Embryonic facial prominence (tissue), 1 donor: ENCODE data around the gene SPRYD3.

Experiments
- DNase-seq: peaks from one replicate; pipeline ENCODE4 v3.0.0-alpha.2; 2016; ENCODE audit errors: extremely low spot score

Gene SPRYD3

DNA sequence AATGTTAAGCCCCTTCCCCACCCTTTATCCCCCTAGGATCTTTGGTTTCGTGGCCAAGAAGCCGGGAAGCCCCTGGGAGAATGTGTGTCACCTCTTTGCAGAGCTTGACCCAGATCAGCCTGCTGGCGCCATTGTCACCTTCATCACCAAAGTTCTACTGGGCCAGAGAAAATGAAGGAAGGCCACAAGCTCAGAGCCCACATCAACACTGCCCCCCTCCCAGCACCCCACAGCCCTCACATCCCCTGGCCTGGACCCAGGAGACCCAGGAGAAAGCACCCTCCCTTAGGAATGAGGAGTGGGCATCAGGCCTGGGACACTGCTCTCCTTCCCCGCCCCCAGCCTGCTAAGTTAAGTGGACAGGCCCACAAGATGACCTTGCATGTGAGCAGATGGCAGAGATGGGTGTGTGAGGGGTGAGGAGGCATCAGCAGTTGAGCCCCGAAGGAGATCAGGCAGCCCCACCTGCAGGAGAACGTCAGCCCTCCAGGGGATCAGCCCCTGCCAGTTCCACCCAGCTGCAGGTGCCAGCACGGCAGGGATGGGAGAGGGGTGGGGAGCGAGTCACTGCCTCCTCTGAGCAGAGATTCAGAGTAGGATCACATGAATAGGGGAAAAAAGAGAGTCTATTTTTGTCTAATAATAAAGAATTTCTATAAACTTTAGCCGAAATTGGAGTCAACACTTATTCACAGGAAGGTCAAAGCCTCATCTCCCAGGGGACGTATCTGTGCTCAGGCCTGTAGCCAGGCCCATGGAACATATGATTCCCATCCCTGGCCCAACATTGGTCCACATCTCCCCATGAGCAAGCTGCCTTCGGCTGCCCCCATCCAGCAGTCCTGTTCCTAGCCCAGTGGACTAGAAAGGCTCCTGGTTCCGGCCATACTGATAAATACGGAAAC, 15.2 kb downstream of the SPRYD3 start:
- DNase-seq, result no peak

DNA sequence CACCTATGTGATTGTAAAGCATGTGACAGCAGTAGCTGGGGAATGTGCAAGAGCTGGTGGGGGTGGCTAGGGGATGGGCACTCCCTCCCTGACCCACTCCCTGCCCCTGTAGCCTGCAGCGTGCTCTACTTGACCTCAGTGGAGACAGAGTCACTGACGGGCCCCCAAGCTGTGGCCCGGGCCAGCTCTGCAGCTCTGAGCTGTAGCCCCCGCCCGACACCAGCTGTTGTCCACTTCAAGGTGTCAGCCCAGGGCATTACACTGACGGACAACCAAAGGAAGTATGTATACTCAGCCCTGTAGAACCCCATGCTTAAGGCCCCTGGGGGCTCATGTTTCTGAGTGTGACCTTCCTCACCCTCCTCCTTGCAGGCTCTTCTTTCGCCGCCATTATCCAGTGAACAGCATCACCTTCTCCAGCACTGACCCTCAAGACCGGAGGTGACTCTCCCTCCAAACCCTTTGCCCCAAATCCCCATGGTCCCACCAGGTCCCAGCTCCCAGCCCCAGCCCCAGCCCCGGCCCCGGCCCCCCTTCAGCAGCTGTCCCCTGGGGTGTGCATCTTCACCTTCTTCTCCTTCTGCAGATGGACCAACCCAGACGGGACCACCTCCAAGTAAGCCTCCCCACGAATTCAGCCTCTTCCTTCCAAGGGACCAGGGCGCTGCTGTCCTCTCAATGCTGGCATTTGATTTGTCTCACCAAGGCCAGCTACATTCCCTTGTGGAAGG, 16.0 kb downstream of the SPRYD3 start:
- DNase-seq, result no peak

DNA sequence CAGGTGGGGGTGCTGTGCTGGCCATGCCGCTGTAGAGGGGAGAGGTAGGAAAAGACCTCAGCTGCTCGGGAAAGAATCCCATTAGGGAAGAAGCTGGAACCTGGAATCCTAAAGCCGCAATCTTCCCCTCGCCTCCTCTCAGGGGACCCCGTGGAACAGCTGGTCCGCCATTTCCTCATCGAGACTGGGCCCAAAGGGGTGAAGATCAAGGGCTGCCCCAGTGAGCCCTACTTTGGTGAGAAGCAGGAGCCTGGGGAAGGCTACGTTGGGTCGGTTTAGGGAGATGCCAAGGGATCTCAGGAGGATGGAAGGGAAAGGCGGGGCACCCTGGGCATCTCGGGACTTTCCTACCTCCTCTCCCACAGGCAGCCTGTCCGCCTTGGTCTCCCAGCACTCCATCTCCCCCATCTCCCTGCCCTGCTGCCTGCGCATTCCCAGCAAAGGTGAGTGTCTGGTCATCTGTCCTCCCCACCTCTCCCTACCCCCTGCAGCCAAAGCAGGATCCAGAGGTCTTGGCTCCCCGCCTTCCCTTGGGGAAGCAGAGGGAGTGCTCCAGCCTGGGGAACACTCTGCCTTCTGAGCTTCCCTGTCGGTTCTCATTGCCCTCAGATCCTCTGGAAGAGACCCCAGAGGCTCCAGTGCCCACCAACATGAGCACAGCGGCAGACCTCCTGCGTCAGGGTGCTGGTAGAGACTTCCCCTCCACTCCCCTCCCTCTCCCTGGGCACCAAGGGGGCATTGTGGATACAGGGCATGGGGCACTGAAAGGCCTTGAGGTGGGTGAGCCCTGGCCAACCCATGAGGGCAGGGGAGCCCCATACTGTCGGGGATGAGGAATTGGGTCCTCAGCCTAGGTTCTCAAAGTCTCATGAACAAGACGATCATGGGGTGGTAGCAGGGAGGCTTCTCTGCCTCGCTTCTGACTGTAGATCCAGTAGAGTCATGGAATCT, 16.9 kb downstream of the SPRYD3 start:
- DNase-seq, result no peak

DNA sequence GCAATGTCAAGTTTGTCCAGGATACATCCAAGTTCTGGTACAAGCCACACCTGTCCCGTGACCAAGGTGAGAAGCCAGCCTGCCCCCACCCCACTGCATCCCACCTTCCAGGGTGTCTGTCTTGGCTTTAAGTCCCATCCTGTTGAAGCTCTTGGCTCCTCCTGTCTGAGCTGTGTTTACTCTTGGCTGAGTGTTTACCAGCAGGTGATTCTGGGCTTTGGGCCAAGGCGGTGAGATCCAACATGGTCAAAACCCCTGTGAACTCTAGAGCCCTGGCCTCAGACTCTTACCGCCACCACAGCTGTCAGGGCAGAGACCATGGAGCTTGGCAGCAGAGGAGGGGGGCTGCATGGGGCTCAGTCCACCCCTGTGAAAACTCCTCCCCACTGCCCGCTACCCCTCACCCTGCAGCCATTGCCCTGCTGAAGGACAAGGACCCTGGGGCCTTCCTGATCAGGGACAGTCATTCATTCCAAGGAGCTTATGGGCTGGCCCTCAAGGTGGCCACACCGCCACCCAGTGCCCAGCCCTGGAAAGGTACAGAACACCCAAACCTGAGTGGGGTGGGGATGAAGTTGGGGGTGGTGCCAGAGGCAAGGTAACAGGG, 17.7 kb downstream of the SPRYD3 start:
- no peak for DNase-seq

DNA sequence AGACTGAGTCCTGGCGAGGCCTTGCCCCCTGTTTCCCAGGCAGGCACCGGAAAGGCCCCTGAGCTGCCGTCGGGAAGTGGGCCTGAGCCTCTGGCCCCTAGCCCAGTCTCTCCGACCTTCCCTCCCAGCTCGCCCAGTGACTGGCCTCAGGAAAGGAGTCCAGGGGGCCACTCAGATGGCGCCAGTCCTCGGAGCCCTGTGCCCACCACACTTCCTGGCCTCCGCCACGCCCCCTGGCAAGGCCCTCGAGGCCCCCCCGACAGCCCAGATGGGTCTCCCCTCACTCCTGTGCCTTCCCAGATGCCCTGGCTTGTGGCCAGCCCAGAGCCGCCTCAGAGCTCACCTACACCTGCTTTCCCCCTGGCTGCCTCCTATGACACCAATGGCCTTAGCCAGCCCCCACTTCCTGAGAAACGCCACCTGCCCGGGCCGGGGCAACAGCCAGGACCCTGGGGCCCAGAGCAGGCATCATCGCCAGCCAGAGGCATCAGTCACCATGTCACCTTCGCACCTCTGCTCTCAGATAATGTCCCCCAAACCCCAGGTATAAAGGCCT, 18.4 kb downstream of the SPRYD3 start:
- no peak for DNase-seq

DNA sequence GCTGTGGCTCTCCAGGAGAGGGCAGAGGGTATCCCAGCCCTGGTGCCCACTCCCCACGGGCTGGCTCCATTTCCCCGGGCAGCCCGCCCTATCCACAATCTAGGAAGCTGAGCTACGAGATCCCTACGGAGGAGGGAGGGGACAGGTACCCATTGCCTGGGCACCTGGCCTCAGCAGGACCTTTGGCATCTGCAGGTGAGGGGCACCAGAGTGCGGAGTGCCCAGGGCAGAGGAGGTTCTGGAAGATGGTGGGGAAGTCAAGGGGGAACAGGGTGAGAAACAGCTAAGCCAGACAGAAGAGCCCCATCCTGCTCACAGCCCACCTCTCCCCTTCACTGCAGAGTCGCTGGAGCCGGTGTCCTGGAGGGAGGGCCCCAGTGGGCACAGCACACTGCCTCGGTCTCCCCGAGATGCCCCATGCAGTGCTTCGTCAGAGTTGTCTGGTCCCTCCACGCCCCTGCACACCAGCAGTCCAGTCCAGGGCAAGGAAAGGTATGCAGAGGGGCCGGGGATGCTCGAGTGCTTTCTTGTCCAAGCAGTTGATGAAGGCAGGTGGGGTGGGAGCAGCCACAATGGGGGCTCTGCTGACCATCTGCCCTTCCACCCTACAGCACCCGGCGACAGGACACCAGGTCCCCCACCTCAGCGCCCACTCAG, 19.0 kb downstream of the SPRYD3 start:
- no peak for DNase-seq

DNA sequence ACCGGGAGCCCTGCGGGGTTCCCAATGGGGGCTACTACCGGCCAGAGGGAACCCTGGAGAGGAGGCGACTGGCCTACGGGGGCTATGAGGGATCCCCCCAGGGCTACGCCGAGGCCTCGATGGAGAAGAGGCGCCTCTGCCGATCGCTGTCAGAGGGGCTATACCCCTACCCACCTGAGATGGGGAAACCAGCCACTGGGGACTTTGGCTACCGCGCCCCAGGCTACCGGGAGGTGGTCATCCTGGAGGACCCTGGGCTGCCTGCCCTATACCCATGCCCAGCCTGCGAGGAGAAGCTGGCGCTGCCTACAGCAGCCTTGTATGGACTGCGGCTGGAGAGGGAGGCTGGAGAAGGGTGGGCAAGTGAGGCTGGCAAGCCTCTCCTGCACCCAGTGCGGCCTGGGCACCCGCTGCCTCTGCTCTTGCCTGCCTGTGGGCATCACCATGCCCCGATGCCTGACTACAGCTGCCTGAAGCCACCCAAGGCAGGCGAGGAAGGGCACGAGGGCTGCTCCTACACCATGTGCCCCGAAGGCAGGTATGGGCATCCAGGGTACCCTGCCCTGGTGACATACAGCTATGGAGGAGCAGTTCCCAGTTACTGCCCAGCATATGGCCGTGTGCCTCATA, 19.6 kb downstream of the SPRYD3 start:
- DNase-seq, result no peak

DNA sequence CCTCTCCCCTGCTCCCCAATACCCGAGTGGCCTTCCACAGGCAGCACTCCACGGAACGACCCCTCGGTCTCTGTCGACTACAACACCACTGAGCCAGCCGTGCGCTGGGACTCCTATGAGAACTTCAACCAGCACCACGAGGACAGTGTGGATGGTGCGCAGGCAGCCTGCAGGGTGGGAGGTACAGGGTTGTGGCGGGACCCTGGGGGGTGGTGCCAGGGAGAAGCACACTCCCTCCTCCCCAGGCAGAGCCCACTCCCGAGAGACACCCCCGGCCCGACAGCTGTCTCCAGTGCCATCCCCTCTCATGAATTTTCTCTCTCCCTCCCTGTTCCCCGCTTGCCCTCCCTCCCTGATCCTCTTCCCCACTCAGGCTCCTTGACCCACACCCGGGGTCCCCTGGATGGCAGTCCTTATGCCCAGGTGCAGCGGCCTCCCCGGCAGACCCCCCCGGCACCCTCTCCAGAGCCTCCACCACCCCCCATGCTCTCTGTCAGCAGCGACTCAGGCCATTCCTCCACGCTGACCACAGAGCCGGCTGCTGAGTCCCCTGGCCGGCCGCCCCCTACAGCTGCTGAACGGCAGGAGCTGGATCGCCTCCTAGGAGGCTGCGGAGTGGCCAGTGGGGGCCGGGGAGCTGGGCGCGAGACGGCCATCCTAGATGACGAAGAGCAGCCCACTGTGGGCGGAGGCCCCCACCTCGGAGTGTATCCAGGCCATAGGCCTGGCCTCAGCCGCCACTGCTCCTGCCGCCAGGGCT, 20.3 kb downstream of the SPRYD3 start:
- DNase-seq, result no peak

DNA sequence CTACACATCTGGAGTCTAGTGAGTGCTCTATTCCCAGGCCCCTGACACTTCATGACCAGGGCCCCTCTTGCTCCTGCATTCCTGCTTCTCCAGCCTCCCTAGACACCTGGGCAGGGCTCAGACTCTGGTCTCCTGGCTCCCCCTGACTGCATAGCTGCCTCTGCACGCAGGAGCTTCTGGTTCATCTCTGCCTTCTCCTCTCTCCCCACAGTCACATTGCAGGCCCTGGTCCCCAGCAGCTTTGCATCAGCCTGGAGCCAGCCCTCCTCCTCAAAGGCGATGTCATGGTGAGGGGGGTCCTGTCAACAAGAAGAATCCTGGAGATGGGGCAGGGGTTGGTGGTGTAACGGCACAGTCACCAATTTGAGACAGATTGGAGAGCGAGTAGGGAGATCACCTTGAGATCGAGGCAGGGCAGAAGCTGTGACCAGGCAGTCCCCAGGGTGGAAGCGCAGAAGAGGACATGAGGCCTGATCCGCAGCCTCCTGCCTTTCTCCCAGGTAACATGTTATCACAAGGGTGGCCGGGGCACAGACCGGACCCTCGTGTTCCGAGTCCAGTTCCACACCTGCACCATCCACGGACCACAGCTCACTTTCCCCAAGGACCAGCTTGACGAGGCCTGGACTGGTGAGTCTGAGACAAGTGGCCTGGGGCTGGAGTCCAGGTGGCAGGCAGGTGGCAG, 21.2 kb downstream of the SPRYD3 start:
- DNase-seq, result no peak

DNA sequence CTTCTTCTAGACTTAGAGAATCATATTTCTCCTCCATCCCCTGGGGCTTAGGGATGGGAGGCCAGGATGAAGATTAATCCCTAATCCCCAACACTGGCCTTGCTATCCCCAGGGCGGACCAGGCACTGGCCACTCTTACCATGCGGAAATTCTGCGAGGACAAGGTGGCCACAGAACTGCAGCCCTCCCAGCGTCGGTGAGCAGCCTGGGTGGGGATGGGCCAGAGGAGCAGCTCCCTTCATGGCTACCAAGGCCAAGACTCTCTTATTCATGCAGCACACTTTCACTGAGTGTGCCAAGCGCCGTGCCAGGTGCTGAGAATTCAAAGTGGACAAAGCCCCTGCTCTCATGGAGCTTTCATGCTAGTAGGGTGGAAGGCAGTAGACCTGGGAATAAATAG, 22.3 kb downstream of the SPRYD3 start:
- DNase-seq, result no peak

DNA sequence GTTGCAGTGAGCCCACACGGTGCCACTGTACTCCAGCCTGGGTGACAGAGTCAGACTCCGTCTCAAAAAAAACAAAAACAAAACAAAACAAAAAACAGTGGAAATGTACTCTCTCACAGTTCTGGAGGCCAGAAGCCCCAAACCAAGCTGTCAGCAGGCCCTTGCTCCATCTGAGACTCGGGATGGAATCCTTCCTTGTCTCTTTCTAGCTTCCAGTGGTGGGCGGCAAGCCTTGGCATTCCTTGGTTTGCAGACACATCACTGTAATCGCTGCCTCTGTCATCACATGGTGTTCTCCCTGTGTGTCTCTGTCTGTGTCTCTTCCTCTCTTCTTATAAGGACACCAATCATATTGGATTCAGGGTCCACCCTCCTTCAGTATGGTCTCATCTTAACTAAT, 22.9 kb downstream of the SPRYD3 start:
- no peak for DNase-seq

DNA sequence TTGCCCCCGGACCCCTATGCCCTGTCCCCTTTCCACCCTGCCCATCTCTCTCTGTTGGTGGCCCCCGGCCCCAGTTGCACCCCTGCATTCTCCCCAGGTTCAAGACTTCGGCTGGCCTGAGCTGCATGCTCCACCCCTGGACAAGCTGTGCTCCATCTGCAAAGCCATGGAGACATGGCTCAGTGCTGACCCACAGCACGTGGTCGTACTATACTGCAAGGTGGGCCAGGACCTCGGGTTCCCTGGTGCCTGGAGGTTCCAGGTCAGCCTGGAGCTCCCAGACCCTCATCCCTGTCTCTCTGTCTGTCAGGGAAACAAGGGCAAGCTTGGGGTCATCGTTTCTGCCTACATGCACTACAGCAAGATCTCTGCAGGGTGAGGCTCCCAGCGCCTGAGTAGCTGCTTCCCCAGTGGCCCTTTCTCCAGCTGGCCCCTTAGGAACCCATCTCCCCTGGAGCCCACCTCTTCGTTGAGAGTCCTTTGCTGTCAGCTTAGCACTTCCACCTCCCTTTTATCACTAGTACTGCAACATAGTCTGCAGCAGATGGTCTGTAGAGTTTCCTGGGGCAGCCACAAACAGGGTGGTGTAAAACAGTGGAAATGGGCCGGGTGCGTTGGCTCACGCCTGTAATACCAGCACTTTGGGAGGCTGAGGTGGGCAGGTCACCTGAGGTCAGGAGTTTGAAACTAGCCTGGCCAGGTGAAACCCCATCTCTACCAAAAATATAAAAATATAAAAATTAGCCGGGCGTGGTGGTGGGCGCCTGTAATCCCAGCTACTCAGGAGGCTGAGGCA, 23.5 kb downstream of the SPRYD3 start:
- DNase-seq, result no peak

DNA sequence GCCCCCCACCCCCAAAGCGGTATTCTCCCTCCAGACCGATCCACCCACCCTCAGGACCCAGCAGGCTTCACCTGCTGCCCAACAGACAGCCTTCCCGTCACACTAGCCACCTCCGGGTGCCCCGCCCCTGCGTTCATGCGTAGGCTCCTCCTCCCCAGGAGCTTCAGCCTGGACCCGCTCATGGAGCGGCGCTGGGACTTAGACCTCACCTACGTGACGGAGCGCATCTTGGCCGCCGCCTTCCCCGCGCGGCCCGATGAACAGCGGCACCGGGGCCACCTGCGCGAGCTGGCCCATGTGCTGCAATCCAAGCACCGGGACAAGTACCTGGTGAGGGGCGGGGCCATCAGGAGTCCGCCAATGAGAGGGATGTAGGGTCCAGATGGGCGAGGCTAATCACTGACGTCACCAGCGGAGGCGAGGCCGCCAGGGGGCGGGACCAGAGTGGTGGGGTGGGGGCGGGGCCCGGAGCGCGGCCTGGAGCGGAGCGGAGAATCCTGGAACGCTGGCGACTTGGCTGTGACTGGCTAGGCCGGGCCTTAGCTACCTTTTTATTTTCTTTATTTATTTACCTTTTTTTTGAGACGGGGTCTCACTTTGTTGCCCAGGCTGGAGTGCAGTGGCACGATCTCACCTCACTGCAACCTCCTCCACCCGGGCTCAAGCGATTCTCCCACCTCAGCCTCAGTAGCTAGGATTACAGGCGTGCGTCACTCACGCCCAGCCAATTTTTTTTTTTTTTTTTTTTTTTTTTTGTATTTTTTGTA, 24.9 kb downstream of the SPRYD3 start:
- peak; percentile 89 for DNase-seq

DNA sequence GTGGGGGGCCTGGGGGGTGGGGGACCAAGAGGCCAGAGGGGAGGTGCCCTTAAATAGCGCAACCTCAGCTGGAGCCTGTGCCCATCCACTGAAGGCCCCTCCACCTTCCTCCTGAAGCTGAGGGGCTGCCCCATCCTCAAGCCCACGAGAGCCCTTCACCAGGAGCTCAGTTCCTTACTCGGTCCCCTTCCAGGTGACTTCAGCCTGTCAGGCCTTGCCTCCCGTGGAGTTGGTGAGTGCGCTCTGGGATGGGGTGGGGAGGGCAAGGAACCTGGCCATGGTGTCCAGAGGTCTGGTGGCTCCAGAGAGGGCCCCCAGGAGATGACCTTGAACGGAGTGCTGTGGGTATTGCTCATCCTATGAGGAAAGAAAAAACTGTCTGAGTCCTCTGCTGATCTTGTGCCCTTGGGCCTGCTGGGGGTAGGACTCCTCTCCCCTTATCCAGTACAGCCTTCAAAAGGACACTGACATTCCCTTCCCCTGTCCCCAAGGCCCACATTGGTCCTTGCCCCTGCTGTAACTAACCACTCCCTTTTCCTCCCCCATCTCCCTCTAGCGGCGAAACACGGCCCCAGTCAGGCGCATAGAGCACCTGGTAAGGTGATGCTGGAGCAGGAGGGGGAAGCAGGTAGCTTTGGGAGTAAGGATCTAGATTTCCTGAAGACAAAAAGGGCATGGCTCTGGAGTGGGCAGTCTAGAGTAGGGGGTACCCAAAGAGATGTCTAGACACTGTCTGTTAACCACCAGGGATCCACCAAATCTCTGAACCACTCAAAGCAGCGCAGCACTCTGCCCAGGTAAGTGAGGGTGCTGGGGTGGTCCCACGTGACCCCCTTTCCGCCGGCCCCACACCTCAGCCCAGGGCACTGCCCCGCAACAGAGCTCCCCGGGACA, 25.7 kb downstream of the SPRYD3 start:
- DNase-seq, result no peak

DNA sequence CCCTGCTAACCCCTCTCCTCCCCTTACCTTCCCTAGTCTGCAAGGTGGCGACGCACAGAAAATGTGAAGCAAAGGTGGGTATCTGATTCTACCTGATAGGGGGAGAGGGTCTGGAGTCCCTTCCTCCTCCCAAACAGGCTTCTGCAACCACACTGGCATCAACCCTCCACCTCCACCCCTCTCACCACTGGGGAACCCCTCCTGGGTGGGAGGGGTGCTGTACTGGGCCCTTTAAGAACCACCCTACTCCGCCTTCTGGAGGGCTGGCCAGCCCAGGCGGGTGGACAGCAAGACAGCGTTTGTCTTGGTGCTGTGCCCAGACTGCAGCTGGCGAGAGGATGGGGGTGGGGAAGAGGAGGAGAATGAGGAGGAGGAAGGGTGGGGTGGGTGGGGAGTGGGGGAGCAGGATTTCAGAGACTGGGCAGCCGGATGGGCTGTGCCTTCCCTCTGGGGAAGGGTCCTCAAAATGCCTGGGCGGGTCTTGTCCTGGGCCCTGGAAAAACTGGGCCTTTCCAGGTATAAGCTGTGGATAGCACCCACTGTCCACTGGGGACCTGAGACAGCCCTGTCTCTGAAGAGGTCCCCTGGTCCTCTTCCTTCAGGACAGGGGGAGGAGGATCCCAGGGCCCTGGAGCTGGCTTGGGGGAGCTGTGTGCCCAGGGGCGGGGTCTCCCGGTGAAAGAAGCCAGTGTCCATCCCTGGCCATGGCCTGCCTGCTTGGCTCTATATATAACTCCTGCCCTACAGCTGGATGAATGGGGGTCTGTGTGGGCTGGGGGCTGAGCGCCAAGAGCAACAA, 26.6 kb downstream of the SPRYD3 start:
- DNase-seq, result no peak
